Measurements from ENCODE around the gene MMP28. TPM values are rescaled to one million over a fixed set of nuclear protein-coding genes. Genes with fewer than 3 reads are reported as not detected.
A peak's percentile ranks its signal among the peaks of the same experiment; 100 is the strongest.

MMP28 gene, protein sequence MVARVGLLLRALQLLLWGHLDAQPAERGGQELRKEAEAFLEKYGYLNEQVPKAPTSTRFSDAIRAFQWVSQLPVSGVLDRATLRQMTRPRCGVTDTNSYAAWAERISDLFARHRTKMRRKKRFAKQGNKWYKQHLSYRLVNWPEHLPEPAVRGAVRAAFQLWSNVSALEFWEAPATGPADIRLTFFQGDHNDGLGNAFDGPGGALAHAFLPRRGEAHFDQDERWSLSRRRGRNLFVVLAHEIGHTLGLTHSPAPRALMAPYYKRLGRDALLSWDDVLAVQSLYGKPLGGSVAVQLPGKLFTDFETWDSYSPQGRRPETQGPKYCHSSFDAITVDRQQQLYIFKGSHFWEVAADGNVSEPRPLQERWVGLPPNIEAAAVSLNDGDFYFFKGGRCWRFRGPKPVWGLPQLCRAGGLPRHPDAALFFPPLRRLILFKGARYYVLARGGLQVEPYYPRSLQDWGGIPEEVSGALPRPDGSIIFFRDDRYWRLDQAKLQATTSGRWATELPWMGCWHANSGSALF
- 44.6 TPM for total RNA-seq

DNA sequence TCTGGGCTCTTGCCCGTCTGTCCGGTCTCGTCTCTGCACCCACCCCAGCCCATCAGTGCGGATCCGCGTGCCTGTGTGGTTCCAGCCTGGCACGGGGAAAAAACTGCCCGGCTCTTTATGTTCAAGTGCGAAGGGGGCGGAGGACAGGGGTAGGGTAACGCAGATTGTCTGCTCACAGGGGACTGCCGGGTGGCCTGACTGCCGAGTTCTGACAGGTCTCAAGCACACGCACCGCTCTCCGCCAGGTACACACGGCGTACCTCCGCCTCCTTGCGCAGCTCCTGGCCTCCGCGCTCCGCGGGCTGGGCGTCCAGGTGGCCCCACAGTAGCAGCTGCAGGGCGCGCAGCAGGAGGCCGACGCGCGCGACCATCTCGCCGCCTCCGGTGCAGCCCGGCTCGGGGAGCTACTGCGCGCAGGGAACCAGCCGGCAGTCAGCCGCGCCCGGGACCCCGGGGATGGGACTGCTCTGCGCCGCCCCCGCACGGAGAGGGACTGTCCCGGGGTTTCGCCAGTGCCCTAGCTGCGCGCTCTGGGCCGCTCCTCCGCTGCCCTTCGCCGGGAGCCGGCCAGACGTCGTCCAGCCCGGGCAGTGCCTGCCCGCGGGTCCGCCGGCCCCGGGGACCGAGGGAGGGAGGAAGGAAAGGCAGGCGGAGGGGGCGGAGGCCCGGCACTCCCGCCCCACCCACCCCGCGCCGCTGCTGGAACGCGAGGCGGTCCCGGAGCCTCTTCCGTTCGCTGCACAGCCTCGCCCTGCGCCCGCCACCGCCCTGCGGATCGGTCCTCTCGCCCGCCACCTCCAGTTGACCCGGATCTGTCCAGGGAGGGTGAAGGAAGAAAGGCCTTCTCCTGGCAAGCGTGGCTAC is at the start of gene MMP28:
Gene MMP28, minus strand, starts transcription at position 635 of the 864 bp plus-strand sequence. Its CDS starts 264 bp downstream, at position 371.
- Histone ChIP-seq H3K36me3 (no peaks in the 10 kb centered on the region), H3K27ac (peak within 1 kb of the TSS in 1 of 2 donors; percentile 13), H3K4me1 (peaks cover 0 to 3% of the 10 kb centered on the region in 2 donors), H3K4me3 (peak within 1 kb of the TSS; percentile 54 to 67), H3K9me3 (no peaks in the 10 kb centered on the region), H3K27me3 (no peaks in the 10 kb centered on the region)
- intact Hi-C loops (cut with DNase I) = no loop called here
- DNase-seq (ENCODE audit: low spot score in 2 of 2) = peak in 1 of 2 donors; percentile 68
- no peak for TF ChIP-seq CTCF (IDR thresholded peaks at IDR 0.05)

GRCh38 chr17:35844547-35844946 is 49.1 kb upstream of the MMP28 start:
- peaks cover 77 to 90% of the 10 kb centered on the region in 2 donors for H3K36me3 ChIP-seq

GRCh38 chr17:35843698-35844097 is 48.3 kb upstream of the MMP28 start:
- Histone ChIP-seq H3K4me1 (no peaks in the 10 kb centered on the region), H3K27me3 (no peaks in the 10 kb centered on the region), H3K36me3 (peaks cover 84 to 94% of the 10 kb centered on the region in 2 donors), H3K27ac (no peak overlapping the region), H3K9me3 (no peaks in the 10 kb centered on the region), H3K4me3 (no peak overlapping the region)
- intact Hi-C loops (cut with DNase I) = no loop called here
- TF ChIP-seq CTCF (IDR thresholded peaks at IDR 0.05) = no peak
- no peak for DNase-seq (ENCODE audit: low spot score in 2 of 2)

More at GRCh38 chr17:35844547-35844946, 49.1 kb upstream of the MMP28 start:
- intact Hi-C loops (cut with DNase I) = no loop called here
- no peak for TF ChIP-seq CTCF (IDR thresholded peaks at IDR 0.05)
- DNase-seq (ENCODE audit: low spot score in 2 of 2) = no peak
- H3K9me3 ChIP-seq = no peaks in the 10 kb centered on the region
- no peaks in the 10 kb centered on the region for H3K4me1 ChIP-seq
- H3K27ac ChIP-seq = no peak overlapping the region
- H3K27me3 ChIP-seq = no peaks in the 10 kb centered on the region
- H3K4me3 ChIP-seq = no peak overlapping the region

GRCh38 chr17:35842239-35842638 is 46.8 kb upstream of the MMP28 start:
- H3K4me1 ChIP-seq = no peaks in the 10 kb centered on the region
- no peak overlapping the region for H3K4me3 ChIP-seq
- intact Hi-C loops (cut with DNase I) = no loop called here
- peaks cover 87 to 97% of the 10 kb centered on the region in 2 donors for H3K36me3 ChIP-seq
- TF ChIP-seq CTCF (IDR thresholded peaks at IDR 0.05) = no peak
- H3K27ac ChIP-seq = no peak overlapping the region
- no peak for DNase-seq (ENCODE audit: low spot score in 2 of 2)
- H3K9me3 ChIP-seq = no peaks in the 10 kb centered on the region
- H3K27me3 ChIP-seq = no peaks in the 10 kb centered on the region

DNA sequence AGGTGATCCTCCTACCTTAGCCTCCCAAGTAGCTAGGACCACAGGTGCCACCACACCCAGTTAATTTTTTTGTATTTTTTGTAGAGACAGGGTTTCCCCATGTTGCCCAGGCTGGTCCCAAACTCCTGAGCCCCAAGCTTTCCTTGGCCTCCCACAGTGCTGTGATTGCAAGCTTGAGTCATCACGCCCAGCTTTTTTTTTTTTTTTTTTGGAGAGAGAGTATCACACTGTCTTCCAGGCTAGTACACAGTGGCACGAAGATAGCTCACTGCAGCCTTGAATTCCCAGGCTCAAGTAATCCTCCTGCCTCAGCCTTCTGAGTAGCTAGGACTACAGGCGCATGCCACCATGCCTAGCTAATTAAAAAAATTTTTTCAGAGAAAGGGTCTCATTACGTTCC is 46.1 kb upstream of the MMP28 start:
- Histone ChIP-seq H3K36me3 (peaks cover 87 to 98% of the 10 kb centered on the region in 2 donors), H3K27ac (no peak overlapping the region), H3K4me3 (no peak overlapping the region), H3K27me3 (no peaks in the 10 kb centered on the region), H3K4me1 (no peaks in the 10 kb centered on the region), H3K9me3 (no peaks in the 10 kb centered on the region)
- DNase-seq (ENCODE audit: low spot score in 2 of 2) = no peak
- intact Hi-C loops (cut with DNase I) = no loop called here
- no peak for TF ChIP-seq CTCF (IDR thresholded peaks at IDR 0.05)
